HG03045 (cell line): ENCODE data around the gene CCL19.

Experiments used
- ATAC-seq: cut with Tn5 transposase; IDR thresholded peaks from one replicate; pipeline ENCODE4 v1.9.1; 2021; ENCODE audit warnings: mild to moderate bottlenecking, moderate library complexity; ENCODE audit not compliant: unreplicated experiment

CCL19 gene

DNA sequence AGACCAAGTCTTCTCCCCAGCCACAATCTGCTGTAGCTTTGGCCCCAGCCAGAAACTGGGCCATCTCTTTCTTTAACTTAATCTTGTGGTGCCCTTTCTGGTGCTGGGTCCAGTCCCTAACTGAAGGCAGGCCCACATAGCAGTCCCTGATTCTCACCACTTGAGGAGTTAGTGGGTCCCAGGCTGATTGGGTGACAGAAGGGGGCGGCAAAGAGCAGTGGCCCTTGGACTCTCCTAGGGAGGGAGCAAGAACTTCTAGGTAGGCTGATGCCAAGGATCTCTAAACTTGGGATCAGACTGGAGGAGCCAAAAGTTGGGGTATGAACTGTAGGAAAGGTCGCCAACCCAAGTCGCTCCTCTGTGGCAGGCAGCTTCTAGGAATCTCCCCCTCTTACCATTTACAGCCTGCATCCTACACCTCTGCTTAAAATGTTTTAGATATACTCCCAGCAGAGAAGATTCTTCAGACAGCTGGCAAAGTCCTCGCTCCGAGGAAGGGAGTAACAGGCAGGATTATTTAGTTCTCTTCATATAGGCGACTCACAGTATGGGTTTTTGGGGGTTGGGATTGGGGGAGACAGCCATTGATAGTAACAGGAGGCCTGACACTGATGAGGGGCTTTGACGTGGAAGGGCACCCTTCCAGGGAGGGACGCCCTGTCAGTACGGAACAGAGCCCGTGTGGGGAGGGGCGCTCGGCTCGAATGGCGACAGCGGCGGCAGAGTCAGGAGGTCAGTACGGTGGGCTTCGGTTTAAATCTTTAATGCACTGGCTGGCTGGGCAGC lies 26.6 kb downstream of the CCL19 start:
- peak; percentile 47 for ATAC-seq

DNA sequence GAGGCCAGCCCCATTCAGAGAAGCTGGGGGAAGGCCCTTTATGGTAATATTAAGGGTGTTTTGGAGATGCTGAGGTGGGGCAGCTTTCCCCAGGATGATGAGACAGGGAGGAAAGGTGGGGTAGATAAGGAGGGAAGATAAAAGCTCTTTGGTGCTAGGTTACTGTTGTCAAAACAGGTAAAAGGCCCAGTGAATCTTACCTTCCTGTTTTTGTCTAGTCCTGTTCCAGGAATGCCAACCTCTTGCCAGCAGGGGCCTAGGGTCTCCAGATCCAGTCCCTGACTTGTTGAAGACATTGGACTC lies 27.8 kb downstream of the CCL19 start:
- ATAC-seq, result no peak

DNA sequence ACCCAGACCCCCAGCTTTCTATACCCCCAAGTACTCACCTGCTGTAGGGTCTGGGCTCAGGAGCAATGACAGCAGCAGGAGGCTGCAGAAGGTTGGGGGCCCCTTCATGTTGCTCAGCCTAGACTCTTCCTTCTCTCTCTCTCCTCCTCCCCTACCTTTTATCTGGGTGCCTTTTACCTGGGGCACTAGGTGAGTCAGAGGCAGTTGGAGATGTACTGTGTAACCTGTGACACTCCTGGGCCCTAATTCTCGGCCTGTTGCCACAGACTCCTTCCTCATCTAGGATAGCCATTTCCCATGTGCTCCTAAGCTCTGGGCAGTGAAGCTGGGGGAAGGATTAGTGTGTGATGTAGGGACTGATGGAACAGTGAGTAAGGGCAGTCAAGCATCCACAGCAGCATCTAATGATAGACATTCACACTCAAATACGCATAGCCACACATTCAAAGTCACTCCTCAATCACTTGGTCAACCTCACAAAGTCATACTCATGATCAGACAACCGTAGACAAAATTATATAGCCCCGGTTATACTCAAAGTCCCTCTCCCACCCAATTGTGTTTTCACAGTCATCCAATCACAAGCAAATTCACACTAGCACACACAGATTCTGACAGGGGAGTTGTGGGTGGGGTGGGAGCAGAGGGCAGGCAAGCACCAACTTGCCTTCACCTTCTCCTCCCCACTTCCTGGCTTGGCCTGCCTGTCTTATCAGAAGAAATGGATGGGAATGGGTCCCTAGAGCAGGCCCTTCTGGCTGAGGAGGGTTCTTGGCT lies 28.4 kb downstream of the CCL19 start, which contains the start of gene CCL27:
Gene CCL27, minus strand, starts transcription at position 132 of the 777 bp plus-strand sequence. Its CDS starts 24 bp downstream, at position 108.
- no peak for ATAC-seq

DNA sequence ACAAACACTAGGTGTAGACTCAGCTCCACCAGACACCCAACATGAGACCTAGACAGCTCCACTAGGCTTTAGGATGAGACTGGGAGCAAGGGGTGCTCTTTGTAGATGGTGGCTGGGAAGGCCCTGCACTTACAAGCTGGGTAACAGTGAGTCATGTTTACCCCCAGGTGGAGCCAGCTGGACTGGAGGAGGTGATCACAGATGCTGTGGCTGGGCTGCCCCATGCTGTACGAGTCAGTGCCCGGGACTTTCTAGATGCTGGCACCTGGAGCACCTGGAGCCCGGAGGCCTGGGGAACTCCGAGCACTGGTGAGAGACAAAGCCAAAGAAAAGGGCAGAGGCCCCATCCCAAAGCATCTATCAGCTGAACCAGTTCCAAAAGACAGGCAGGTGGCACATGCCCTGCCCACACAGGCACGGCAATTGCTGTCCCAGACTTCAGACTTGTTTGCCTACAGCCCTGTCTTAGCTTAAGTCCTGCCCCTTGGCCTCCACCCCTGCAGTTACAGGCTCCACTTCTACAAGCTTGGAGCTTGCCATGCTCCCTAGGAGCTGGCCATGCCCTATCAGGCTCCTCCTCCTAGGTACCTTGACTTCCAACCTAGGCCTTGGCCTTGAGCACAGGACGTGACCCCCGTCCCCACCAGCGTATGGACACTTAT lies 31.4 kb downstream of the CCL19 start:
- no peak for ATAC-seq

DNA sequence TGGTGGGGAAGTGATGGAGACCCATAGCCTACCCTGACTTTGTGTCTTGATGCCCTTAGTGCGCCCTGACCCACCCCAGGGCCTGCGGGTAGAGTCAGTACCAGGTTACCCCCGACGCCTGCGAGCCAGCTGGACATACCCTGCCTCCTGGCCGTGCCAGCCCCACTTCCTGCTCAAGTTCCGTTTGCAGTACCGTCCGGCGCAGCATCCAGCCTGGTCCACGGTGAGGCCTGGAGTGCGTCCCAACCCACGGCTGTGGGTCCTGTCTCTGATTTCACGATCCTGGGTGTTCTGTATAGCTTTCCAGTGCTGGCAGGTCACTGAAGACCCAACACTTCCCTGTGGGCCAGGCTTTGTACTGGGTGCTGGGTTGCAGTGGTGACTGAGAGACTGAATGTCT lies 32.6 kb downstream of the CCL19 start:
- ATAC-seq, result no peak

DNA sequence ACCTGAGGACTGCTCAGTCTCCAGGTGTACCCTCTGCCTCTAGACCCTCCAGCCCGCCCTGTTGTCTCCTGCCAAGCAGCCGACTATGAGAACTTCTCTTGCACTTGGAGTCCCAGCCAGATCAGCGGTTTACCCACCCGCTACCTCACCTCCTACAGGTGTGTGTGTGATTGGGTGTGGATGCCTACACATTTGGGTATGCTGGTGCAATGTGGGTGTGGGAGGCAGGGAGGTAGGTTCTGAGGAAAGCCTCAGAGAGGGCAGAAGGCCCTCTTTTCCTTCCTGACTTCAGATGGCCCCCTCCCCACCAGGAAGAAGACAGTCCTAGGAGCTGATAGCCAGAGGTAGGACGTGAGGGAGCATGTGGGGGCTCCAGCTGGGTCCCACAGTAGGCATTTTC lies 34.1 kb downstream of the CCL19 start:
- no peak for ATAC-seq

DNA sequence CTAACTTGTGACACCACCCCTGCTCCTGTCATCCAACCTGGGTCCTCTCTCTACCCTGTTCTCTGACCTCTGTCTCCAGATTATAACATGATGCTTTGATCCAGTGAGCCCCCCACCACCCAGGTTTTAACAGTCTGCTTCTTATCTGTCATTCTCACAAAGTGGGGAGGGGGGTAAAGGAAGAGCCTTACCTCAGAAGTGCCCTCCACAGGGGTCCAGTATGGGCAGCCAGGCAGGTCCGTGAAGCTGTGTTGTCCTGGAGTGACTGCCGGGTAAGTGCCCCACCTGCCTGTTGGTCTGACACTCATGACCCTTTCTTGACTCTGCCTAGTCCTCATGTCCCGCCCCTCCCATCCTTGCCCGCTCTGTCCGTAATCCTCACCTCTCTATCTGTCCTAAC lies 35.7 kb downstream of the CCL19 start:
- ATAC-seq, result no peak

DNA sequence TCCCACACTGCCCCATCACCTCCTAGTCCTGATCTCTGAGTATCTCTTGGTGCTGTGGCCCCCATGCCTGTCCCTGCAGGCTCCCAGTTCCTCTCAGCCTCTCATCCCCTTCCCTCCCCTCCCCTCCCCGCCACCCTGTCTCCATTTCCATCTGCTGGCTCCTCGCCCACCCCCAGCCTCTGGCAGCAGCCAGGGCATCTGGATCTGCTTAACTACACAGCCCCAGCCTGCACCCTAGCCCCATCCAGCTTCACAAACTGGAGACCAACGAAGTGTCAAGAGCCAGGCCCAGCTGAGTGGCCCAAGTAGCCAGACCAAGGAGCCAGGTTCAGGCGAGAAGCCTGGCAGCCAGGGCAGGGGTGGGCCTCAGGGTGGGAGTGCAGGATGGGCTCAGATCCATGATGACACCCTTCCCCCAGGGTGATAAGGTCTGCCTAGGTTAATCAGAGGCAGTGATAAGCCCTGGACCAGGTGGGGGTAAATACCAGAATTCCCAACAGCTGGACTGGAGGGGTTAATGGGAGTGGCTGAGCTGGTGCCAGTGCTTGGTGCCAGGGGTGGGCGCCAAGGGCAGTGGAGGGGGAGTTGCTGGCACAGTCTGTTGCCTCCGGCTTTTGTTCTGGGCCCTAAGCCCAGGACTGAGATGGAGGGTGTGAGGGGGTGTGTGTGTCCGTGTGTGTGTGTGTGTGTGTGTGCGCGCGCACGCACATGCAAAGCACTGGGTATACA lies 36.6 kb downstream of the CCL19 start:
- ATAC-seq, result no peak

DNA sequence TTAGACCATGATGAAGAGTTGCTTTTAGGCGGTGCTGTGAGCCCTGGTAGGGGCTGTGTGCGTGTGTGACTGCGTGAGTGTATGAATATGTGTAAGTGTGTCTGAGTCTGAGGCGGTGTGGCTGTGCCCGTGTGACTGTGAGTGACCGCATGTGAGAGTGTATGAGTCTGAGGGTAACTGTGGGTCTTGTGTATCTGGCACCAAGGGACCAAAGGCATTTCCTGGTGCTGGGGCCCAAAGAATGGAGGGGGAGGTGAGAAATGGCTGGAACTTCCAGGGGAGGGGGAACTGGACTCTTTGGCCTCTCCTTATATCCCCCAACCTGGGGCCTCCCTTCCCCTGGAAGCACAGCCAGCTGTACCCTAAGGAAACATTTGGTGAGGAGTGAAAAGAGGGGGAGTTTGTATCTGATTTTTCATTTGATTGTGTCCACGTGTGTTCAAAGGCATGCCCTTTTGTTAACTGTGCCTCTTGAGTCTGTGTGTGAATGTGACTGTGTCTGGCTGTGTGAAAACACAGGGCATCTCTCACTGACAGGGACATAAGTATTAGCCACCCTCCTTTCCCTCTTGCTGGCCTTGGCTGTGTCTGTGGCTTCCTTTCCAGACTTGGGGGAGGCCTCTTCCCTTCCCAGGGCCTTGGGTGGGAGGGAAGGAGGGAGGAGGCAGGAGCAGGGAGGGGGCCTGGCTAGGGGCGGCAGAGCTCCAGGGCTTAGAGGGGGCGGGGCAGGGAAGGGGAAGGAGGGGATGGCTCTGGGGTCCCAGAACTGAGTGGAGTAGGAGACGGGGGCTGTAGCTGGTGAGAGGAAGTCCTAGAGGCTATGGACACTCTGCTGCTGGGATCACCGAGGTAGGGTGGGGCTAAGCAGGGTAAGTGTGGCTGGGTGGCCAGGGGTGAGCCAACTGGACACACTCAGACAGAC lies 37.7 kb downstream of the CCL19 start:
- ATAC-seq, result no peak

DNA sequence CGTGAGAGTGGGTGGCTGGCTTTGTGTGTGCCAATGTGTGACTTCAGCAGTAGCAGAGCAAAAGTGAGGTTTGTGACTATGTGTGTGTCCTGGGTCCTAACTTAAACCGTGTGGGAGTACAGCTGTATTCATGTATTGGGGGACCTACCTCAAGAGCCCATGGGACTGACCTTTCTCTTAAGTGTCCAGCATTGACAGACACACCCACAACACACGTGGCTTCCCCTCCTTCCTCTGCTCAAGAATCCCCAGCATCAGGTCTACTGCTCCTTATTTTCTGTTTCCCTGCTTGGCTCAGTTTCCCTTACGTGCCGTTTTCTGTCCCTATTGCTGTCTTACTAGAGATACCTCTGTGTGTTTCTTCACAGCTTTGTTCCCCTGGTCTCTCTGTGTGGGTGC lies 38.5 kb downstream of the CCL19 start:
- ATAC-seq, result no peak

DNA sequence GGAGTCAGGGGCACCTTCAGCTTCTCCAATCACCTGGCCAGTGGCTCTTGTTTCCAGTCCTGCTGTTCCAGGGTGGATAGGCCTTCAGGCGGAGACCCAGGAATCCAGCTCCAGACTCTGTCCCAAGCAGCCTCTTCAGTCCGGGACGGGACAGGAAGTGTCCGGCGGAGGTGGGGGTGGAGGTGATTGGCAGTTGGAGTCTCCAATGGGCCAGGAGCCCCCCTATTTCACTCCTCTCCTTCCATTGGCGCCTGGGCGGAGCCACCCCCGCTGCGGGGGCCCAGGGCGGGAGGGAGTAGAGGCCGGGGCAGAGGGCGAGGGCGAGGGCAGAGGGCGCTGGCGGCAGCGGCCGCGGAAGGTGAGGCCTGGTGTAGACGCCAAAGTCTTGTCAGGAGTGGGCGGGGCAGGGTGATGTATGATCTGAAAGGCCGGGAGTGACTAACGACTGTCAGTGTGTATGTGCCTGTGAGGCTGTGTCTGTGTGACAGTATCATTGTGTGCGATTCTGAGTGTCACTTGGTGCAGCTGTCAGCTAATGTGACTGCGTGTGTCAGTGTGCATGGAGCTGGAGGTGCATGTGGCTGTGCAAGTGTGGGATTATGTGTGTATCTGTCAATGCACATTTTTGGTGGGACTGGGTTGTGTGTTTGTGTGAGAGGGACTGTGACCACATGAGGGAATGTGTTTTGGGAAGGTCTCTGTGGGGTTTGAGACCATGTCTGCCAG lies 39.0 kb downstream of the CCL19 start, which contains the start of gene IL11RA:
Gene IL11RA, plus strand, starts transcription at position 310 of the 726 bp plus-strand sequence. CDS start 3,033 bp downstream, outside the sequence.
- no peak for ATAC-seq

DNA sequence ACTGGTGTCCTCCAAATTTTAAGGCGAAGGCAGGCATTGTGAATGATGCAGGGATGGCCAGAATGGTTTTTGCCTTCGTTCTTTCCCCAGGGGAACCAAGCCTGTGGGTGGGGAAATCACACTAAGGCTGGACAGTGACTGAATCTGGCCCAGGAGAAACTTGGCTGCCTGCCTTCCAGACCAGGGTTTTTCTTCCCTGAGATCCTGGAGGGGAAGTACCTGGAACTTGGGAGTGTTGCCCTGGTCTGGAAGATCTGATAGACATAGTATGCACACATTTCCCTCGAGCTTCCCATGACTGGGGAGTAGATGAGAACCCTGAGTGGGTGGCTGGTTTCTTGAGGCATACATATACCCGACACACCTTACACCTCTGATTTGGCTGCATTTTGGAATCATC lies 39.8 kb downstream of the CCL19 start:
- ATAC-seq, result no peak

DNA sequence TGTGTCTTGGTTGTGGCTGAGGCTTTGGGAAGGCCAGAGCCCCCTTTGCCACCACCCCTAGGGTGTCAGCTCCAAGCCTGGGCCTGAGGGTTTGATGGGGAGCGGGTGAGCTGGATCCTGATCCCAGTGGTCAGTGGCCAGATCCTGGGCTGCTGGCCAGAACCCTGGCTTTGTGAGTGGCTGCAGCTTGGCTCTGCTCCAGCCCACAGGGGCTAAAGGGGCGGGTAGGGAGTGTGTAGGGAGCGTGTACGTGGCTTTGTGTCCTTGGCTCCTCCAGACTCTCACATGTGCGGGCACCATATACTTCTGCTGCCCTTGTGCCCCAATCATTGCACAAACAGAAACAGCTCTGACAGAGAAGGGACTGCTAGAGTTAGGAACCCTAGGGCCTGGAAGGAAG lies 40.3 kb downstream of the CCL19 start:
- ATAC-seq, result no peak

DNA sequence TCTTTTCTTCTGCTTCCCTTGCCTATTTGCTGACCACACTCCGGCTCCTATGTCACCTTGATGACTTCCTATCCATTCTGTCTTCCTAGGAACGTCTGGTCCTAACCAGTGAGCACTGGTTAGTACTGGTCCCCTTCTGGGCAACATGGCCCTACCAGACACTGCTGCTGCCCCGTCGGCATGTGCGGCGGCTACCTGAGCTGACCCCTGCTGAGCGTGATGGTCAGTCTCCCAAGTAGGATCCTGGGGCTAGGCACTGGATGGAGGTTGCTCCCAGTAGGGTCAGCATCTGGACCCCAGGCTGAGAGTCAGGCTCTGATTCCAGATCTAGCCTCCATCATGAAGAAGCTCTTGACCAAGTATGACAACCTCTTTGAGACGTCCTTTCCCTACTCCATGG lies 42.4 kb downstream of the CCL19 start:
- no peak for ATAC-seq

DNA sequence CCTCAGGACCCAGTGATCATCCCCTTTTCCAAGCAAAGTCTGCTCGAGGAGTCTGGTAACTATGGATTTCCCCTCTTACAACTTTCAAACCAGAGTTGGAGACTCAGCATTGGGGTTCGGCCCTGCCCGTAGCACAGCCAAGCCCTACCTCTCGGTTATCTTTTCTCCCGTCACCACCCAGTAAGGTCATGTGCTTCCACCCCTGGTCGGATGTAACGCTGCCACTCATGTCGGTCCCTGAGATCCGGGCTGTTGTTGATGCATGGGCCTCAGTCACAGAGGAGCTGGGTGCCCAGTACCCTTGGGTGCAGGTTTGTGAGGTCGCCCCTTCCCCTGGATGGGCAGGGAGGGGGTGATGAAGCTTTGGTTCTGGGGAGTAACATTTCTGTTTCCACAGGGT lies 43.4 kb downstream of the CCL19 start:
- no peak for ATAC-seq

DNA sequence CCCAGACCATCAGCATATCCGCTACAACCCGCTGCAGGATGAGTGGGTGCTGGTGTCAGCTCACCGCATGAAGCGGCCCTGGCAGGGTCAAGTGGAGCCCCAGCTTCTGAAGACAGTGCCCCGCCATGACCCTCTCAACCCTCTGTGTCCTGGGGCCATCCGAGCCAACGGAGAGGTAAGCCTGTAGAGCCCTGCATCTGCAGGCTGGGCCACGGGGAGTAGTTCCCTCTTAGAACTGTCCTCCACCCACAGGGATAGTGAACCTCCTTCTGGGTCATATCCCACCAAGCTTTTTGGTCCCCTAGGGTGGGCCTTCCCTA lies 44.0 kb downstream of the CCL19 start:
- ATAC-seq, result peak; percentile 19

DNA sequence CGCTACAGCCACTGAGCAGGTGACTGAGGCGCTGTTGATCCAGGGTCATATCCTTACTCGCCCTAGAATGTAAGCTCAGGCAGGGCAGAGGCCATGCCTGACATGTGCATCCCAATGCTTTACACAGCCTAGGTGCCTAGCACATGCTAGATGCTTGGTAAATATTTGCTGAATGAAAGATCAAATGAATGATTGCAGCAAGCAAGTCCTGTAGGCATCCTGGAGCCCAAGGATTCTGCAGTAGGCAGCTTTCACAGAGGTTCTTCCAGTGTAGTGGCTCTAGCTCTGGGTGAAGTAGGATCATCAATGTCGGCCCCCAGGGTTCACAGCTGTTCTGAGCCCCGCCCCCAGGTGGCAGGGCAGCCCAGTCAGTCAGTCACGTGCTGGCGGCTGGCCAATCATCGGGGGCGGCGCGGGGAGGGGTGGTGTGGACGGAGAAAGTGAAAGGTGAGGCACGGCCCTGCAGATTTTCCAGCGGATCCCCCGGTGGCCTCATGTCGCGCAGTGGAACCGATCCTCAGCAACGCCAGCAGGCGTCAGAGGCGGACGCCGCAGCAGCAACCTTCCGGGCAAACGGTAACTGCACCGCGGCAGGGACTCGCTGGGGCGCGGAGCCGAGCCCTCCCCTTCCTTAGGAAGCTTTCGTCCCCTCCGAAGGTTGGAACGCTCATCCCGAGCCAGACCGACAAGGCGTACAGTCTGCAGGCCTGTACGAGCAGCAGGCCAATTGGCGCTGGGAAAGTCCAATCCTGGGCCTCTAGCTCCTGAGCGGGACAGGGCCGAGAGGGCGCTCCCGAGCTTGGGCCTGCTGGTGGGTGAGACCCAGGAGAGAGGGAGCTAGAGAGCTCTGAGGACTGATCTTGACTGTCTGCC lies 44.6 kb downstream of the CCL19 start, which contains the start of gene GALT:
Gene GALT, plus strand, starts transcription at position 465 of the 873 bp plus-strand sequence. Its CDS starts 30 bp downstream, at position 495.
- peak; percentile 92 for ATAC-seq

DNA sequence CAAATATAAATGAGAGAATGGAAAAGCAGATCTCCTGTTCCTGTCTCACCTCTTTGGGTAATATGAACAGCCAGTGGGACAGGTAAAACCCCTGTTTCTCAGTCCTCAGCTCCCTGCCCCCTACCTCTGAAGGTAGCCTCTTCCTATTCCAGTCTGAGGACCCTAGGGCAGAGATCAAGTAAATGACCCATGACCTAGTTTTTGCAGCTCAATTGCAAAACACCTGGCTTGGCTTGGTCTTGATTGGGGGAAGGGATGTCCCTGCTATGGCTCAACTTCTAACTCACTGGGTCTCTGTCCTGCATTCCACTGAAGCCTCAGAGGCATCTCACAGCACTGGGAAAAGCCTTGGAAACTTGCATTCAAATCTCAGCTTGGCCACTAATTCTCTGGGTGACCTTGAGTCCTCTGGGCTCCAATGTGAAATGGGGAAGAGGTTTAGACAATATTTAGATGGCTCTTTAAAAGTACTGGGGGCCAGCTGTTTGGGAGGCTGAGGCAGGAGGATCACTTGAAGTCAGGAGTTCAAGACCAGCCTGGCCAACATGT lies 46.2 kb downstream of the CCL19 start:
- no peak for ATAC-seq
